A549 (cell line): ENCODE measurements around the gene PREPL. TPM values are rescaled to one million over a fixed set of nuclear protein-coding genes. Genes with fewer than 3 reads are reported as not detected.

Experiments used
- ATAC-seq, 2 experiments: fragments of 200-7000 bp in 1 of 2; fragments of >200 bp in 1 of 2; cut with Nextera tagmentation in 1 of 2; cut with Tn5 transposase in 1 of 2; 3 replicates each; pipeline versions ENCODE4 v1.8.0 to v1.9.1; 2018 to 2020; ENCODE audit warnings: mild to moderate bottlenecking in 1 of 2, moderate library complexity in 1 of 2
- CTCF ChIA-PET: fragments of 300-600 bp; sonication (Branson Sonifier 250); formaldehyde crosslinking; extraction: SDS; loops from one replicate; lab custom pipeline; 2021; ENCODE audit warnings: antibody characterized with exemption, inconsistent platforms; lab: Yijun Ruan, JAX
- POLR2A ChIA-PET: fragments of 350-600 bp; formaldehyde crosslinking; extraction: SDS; loops from one replicate; lab custom pipeline; 2021; ENCODE audit warnings: antibody characterized with exemption, inconsistent platforms; lab: Yijun Ruan, JAX
- DNase-seq, 2 experiments: peaks; one replicate each; pipeline versions ENCODE4 v3.0.0 to v3.0.0-alpha.2; 2011 to 2016; ENCODE audit warnings: low read depth in 1 of 2, low spot score in 1 of 2
- FAIRE-seq: peaks from 2 replicates; lab custom pipeline; 2011; peaks lifted over from hg19 to GRCh38; lab: Jason Lieb, UNC
- H3K27ac ChIP-seq, 2 experiments: fragments of >200 bp; sonication (Bioruptor Twin); formaldehyde crosslinking; 3 replicates each; pipeline ENCODE4 v1.5.1; 2016 to 2017
- H3K4me1 ChIP-seq: fragments of >200 bp; sonication (Bioruptor Twin); formaldehyde crosslinking; 3 replicates; pipeline ENCODE4 v1.6.1; 2016
- H3K4me2 ChIP-seq: fragments of >200 bp; sonication (Bioruptor Twin); formaldehyde crosslinking; 3 replicates; pipeline ENCODE4 v1.6.1; 2016
- H3K4me3 ChIP-seq: fragments of >200 bp; sonication (Bioruptor Twin); formaldehyde crosslinking; 3 replicates; pipeline ENCODE4 v1.5.1; 2016
- H3K9me3 ChIP-seq: fragments of >200 bp; sonication (Bioruptor Twin); formaldehyde crosslinking; 3 replicates; pipeline ENCODE4 v1.6.1; 2016
- CHD2 ChIP-seq: fragments of 150-350 bp; IDR thresholded peaks from 2 replicates; pipeline ENCODE4 v1.6.1; 2014; ENCODE audit warnings: low read length; ENCODE audit not compliant: partially characterized antibody
- EP300 ChIP-seq, 2 experiments: fragments of >200 bp; sonication (Bioruptor Twin); formaldehyde crosslinking; IDR thresholded peaks; 2 replicates in 1 of 2; 3 replicates in 1 of 2; pipeline ENCODE4 v1.6.1; 2016 to 2017
- FOSB ChIP-seq: fragments of 250-450 bp; sonication (Bioruptor Pico); IDR thresholded peaks from 2 replicates; pipeline ENCODE4 v1.5.0; 2020; ENCODE audit warnings: mild to moderate bottlenecking, moderate library complexity
- FOSL2 ChIP-seq, 2 experiments: fragments of 450-650 bp in 1 of 2; fragments of >200 bp in 1 of 2; sonication (Bioruptor Twin) in 1 of 2; formaldehyde crosslinking; IDR thresholded peaks; 2 replicates each; pipeline versions ENCODE4 v1.5.0 to v1.6.1; 2016 to 2020; ENCODE audit warnings: mild to moderate bottlenecking in 1 of 2, moderate library complexity in 1 of 2
- FOXS1 ChIP-seq: fragments of 250-450 bp; sonication (Bioruptor Pico); IDR thresholded peaks from 2 replicates; pipeline ENCODE4 v1.5.0; 2020; ENCODE audit warnings: mild to moderate bottlenecking, moderate library complexity
- HEYL ChIP-seq: fragments of 250-450 bp; sonication (Bioruptor Pico); IDR thresholded peaks from 2 replicates; pipeline ENCODE4 v1.8.0; 2021; ENCODE audit warnings: mild to moderate bottlenecking, moderate library complexity
- HOXB13 ChIP-seq: fragments of 250-450 bp; sonication (Bioruptor Pico); IDR thresholded peaks from 2 replicates; pipeline ENCODE4 v1.5.0; 2020; ENCODE audit warnings: low read depth, mild to moderate bottlenecking, moderate library complexity
- HOXB5 ChIP-seq: fragments of 250-450 bp; sonication (Bioruptor Pico); IDR thresholded peaks from 2 replicates; pipeline ENCODE4 v1.5.0; 2020; ENCODE audit warnings: mild to moderate bottlenecking, moderate library complexity
- JUNB ChIP-seq: fragments of >200 bp; sonication (Bioruptor Twin); formaldehyde crosslinking; IDR thresholded peaks from 2 replicates; pipeline ENCODE4 v1.6.1; 2016
- KDM1A ChIP-seq: fragments of 200-600 bp; sonication (generic); IDR thresholded peaks from 2 replicates; pipeline ENCODE4 v1.6.1; 2016; ENCODE audit warnings: low read depth, mild to moderate bottlenecking
- MAZ ChIP-seq: fragments of 150-350 bp; IDR thresholded peaks from 2 replicates; pipeline ENCODE4 v1.6.1; 2014; ENCODE audit warnings: antibody characterized with exemption, low read depth, low read length, borderline replicate concordance
- NFE2L2 ChIP-seq: fragments of 150-350 bp; conservative IDR thresholded peaks from 2 replicates; pipeline ENCODE4 v1.6.1; 2014; ENCODE audit warnings: low read length
- RARB ChIP-seq: fragments of 250-450 bp; sonication (Bioruptor Pico); IDR thresholded peaks from 2 replicates; pipeline ENCODE4 v1.8.0; 2021; ENCODE audit warnings: mild to moderate bottlenecking, moderate library complexity
- RCOR1 ChIP-seq: fragments of 150-350 bp; IDR thresholded peaks from 2 replicates; pipeline ENCODE4 v1.6.1; 2014; ENCODE audit warnings: antibody characterized with exemption, low read length, low read depth
- RNF2 ChIP-seq: fragments of 200-600 bp; sonication (generic); IDR thresholded peaks from 2 replicates; pipeline ENCODE4 v1.6.1; 2016; ENCODE audit warnings: low read depth, mild to moderate bottlenecking, antibody characterized with exemption, moderate library complexity, borderline replicate concordance
- SMC3 ChIP-seq: fragments of >200 bp; sonication (Bioruptor Twin); formaldehyde crosslinking; IDR thresholded peaks from 3 replicates; pipeline ENCODE4 v1.6.1; 2018; ENCODE audit warnings: inconsistent platforms
- TFCP2L1 ChIP-seq: fragments of 250-450 bp; sonication (Bioruptor Pico); IDR thresholded peaks from 2 replicates; pipeline ENCODE4 v1.5.0; 2021; ENCODE audit warnings: mild to moderate bottlenecking
- TP53 ChIP-seq: fragments of 250-450 bp; sonication (Bioruptor Pico); IDR thresholded peaks from 2 replicates; pipeline ENCODE4 v1.5.0; 2021; ENCODE audit warnings: mild to moderate bottlenecking, moderate library complexity
- ZFP36 ChIP-seq: fragments of 450-650 bp; IDR thresholded peaks from 2 replicates; pipeline ENCODE4 v1.6.1; 2014; ENCODE audit warnings: borderline replicate concordance; ENCODE audit not compliant: partially characterized antibody
- ZNF302 ChIP-seq: fragments of 250-450 bp; sonication (Bioruptor Pico); IDR thresholded peaks from 2 replicates; pipeline ENCODE4 v1.9.0; 2021; ENCODE audit warnings: inconsistent platforms, mild to moderate bottlenecking, moderate library complexity
- ZSCAN20 ChIP-seq: fragments of 250-450 bp; sonication (Bioruptor Pico); IDR thresholded peaks from 2 replicates; pipeline ENCODE4 v1.8.0; 2022; ENCODE audit warnings: mild to moderate bottlenecking, moderate library complexity
- WGBS: methylation state at CpG from one replicate; pipeline ENCODE4 v1.1.6; 2017; ENCODE audit errors: missing lambda C conversion rate; 5-methylcytosine and 5-hydroxymethylcytosine counted together
- polyA plus RNA-seq, 4 experiments: library from polyadenylated mRNA; depleted of rRNA in 3 of 4; stranded (reverse); fragments of >200 nt; fragmentation: RNase III in 1 of 4; extraction: RNeasy Plus Mini Kit Qiagen cat#74134 plus additional on column Dnase treatment in 1 of 4; gene quantifications; 2 replicates in 3 of 4; 3 replicates in 1 of 4; pipeline ENCODE4 v1.2.3, GENCODE V29; 2011 to 2017
- TF ChIP-seq, protein P1 (sequence below): fragments of >200 bp; sonication (Bioruptor Twin); formaldehyde crosslinking; IDR thresholded peaks from 3 replicates; pipeline ENCODE4 v1.5.1; 2016
- TF ChIP-seq, protein P2 (sequence below): fragments of 250-450 bp; sonication (Bioruptor Pico); IDR thresholded peaks from 2 replicates; pipeline ENCODE4 v1.5.0; 2021; ENCODE audit warnings: mild to moderate bottlenecking, moderate library complexity, borderline replicate concordance
- TF ChIP-seq, protein P3 (sequence below): fragments of >200 bp; sonication (Bioruptor Twin); formaldehyde crosslinking; IDR thresholded peaks from 3 replicates; pipeline ENCODE4 v1.6.1; 2016
- TF ChIP-seq, protein P4 (sequence below): IDR thresholded peaks from 2 replicates; pipeline ENCODE4 v1.6.1; 2012
- TF ChIP-seq, protein P5 (sequence below): fragments of 150-350 bp; IDR thresholded peaks from 2 replicates; pipeline ENCODE4 v1.6.1; 2014; ENCODE audit warnings: low read depth, mild to moderate bottlenecking, low read length
- TF ChIP-seq, protein P6 (sequence below): fragments of 250-450 bp; sonication (Bioruptor Pico); IDR thresholded peaks from 2 replicates; pipeline ENCODE4 v1.5.0; 2020; ENCODE audit warnings: low read depth, mild to moderate bottlenecking, moderate library complexity

PREPL gene
- polyA plus RNA-seq, 2 of the 4 experiments (the other 2 are of a cell fraction), result 28.7 to 92.7 TPM

DNA sequence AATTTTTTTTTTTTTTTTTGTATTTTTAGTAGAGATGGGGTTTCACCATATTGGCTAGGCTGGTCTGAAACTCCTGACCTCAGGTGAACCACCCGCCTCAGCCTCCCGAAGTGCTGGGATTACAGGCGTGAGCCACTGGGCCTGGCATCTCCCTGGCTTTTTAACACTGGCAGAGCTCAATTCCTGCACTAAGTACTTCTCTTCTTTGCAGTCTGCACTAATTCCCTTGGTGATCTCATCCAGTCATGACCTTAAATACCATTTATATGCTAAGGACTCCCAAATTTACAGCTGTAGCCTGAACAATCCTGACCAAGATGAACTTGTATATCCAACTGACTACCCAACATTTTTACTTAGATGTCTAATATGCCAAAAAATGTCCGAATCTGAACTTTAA lies 10.2 kb downstream of the PREPL start:
- H3K9me3 ChIP-seq, result no peaks in the 10 kb centered on the region
- no peak overlapping the region for H3K4me3 ChIP-seq
- 98% methylated on average over 4 of the region's 4 CpGs for WGBS
- ChIA-PET CTCF (interaction anchor here (0.6 to 2.1 kb wide), 8 partner anchors 8 to 307 kb away, joined by 3 to 9 read pairs (median 4); partner anchors contain the start of genes CAMKMT and PREPL), POLR2A (interaction anchor here (0.6 to 1.7 kb wide), 2 partner anchors 10 to 546 kb away, joined by 3 to 11 read pairs; partner anchors contain the start of genes CAMKMT and PREPL)
- no peak for ATAC-seq
- no peak overlapping the region for H3K4me2 ChIP-seq
- FAIRE-seq, result no peak
- no peaks in the 10 kb centered on the region for H3K4me1 ChIP-seq
- TF ChIP-seq NFE2L2, result no peak
- TF ChIP-seq HOXB5 (CRISPR knock-in tag), result no peak
- no peak for TF ChIP-seq CHD2
- TF ChIP-seq, protein P1, sequence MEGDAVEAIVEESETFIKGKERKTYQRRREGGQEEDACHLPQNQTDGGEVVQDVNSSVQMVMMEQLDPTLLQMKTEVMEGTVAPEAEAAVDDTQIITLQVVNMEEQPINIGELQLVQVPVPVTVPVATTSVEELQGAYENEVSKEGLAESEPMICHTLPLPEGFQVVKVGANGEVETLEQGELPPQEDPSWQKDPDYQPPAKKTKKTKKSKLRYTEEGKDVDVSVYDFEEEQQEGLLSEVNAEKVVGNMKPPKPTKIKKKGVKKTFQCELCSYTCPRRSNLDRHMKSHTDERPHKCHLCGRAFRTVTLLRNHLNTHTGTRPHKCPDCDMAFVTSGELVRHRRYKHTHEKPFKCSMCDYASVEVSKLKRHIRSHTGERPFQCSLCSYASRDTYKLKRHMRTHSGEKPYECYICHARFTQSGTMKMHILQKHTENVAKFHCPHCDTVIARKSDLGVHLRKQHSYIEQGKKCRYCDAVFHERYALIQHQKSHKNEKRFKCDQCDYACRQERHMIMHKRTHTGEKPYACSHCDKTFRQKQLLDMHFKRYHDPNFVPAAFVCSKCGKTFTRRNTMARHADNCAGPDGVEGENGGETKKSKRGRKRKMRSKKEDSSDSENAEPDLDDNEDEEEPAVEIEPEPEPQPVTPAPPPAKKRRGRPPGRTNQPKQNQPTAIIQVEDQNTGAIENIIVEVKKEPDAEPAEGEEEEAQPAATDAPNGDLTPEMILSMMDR, result no peak
- no peak for TF ChIP-seq KDM1A
- no peak for TF ChIP-seq HOXB13 (CRISPR knock-in tag)
- TF ChIP-seq EP300 (IDR thresholded peaks at IDR 0.05), result no peak
- TF ChIP-seq ZFP36, result no peak
- no peak for TF ChIP-seq HEYL (CRISPR knock-in tag)
- TF ChIP-seq FOSL2 (IDR thresholded peaks at IDR 0.05), result no peak
- TF ChIP-seq FOSL2 (CRISPR knock-in tag; IDR thresholded peaks at IDR 0.05), result no peak
- TF ChIP-seq MAZ, result no peak
- TF ChIP-seq FOXS1, result no peak
- no peak for TF ChIP-seq RNF2
- no peak overlapping the region for H3K27ac ChIP-seq
- DNase-seq, result no peak

DNA sequence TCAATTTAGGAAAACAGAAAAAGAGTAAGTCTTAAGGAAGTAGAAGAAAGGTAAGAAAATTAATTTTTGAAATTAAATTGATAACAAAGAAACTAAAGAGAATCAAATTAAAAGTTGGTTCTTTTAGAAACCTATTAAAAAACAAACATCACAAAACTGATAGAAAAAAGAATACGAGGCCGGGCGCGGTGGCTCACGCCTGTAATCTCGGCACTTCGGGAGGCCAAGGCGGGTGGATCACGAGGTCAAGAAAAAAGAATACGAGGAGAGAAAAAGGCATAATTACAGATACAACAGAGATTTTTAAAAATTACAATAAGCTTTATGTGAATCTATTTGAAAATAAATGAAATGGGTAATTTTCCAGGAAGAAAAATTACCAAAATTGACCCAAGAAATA lies 11.8 kb downstream of the PREPL start:
- FAIRE-seq, result no peak
- no peak for DNase-seq
- Histone ChIP-seq H3K27ac (no peak overlapping the region), H3K9me3 (no peaks in the 10 kb centered on the region), H3K4me1 (no peaks in the 10 kb centered on the region), H3K4me2 (no peak overlapping the region), H3K4me3 (no peak overlapping the region)
- ATAC-seq, result no peak
- WGBS, result 95% methylated on average over 10 of the region's 10 CpGs
- POLR2A ChIA-PET, result interaction anchor here (1.2 kb wide), 1 partner anchor 12 kb away, joined by 3 read pairs; the partner anchor contains the start of genes CAMKMT and PREPL
- CTCF ChIA-PET, result interaction anchor here (0.6 to 3.4 kb wide), 3 partner anchors 11 to 305 kb away, joined by 3 to 19 read pairs (median 3); no protein-coding TSS in a partner anchor
- TF ChIP-seq RNF2, result no peak
- TF ChIP-seq RCOR1, result no peak
- no peak for TF ChIP-seq CHD2
- TF ChIP-seq, protein P2, sequence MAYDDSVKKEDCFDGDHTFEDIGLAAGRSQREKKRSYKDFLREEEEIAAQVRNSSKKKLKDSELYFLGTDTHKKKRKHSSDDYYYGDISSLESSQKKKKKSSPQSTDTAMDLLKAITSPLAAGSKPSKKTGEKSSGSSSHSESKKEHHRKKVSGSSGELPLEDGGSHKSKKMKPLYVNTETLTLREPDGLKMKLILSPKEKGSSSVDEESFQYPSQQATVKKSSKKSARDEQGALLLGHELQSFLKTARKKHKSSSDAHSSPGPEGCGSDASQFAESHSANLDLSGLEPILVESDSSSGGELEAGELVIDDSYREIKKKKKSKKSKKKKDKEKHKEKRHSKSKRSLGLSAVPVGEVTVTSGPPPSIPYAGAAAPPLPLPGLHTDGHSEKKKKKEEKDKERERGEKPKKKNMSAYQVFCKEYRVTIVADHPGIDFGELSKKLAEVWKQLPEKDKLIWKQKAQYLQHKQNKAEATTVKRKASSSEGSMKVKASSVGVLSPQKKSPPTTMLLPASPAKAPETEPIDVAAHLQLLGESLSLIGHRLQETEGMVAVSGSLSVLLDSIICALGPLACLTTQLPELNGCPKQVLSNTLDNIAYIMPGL, result no peak
- no peak for TF ChIP-seq ZNF302 (CRISPR knock-in tag)
- no peak for TF ChIP-seq RARB (CRISPR knock-in tag)
- no peak for TF ChIP-seq JUNB
- TF ChIP-seq, protein P3, sequence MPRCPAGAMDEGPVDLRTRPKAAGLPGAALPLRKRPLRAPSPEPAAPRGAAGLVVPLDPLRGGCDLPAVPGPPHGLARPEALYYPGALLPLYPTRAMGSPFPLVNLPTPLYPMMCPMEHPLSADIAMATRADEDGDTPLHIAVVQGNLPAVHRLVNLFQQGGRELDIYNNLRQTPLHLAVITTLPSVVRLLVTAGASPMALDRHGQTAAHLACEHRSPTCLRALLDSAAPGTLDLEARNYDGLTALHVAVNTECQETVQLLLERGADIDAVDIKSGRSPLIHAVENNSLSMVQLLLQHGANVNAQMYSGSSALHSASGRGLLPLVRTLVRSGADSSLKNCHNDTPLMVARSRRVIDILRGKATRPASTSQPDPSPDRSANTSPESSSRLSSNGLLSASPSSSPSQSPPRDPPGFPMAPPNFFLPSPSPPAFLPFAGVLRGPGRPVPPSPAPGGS, result no peak
- TF ChIP-seq SMC3, result no peak
- TF ChIP-seq, protein P4, sequence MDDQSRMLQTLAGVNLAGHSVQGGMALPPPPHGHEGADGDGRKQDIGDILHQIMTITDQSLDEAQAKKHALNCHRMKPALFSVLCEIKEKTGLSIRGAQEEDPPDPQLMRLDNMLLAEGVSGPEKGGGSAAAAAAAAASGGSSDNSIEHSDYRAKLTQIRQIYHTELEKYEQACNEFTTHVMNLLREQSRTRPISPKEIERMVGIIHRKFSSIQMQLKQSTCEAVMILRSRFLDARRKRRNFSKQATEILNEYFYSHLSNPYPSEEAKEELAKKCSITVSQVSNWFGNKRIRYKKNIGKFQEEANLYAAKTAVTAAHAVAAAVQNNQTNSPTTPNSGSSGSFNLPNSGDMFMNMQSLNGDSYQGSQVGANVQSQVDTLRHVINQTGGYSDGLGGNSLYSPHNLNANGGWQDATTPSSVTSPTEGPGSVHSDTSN, result no peak
- TF ChIP-seq FOSB (CRISPR knock-in tag), result no peak
- no peak for TF ChIP-seq TP53 (CRISPR knock-in tag)
- no peak for TF ChIP-seq HOXB5 (CRISPR knock-in tag)
- no peak for TF ChIP-seq TFCP2L1 (CRISPR knock-in tag)
- TF ChIP-seq, protein P5, sequence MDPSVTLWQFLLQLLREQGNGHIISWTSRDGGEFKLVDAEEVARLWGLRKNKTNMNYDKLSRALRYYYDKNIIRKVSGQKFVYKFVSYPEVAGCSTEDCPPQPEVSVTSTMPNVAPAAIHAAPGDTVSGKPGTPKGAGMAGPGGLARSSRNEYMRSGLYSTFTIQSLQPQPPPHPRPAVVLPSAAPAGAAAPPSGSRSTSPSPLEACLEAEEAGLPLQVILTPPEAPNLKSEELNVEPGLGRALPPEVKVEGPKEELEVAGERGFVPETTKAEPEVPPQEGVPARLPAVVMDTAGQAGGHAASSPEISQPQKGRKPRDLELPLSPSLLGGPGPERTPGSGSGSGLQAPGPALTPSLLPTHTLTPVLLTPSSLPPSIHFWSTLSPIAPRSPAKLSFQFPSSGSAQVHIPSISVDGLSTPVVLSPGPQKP, result no peak
- TF ChIP-seq, protein P6, sequence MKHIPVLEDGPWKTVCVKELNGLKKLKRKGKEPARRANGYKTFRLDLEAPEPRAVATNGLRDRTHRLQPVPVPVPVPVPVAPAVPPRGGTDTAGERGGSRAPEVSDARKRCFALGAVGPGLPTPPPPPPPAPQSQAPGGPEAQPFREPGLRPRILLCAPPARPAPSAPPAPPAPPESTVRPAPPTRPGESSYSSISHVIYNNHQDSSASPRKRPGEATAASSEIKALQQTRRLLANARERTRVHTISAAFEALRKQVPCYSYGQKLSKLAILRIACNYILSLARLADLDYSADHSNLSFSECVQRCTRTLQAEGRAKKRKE, result no peak
- TF ChIP-seq ZSCAN20 (CRISPR knock-in tag), result no peak
